ENCODE results near the gene KLF11.
A peak's percentile ranks its signal among the peaks of the same experiment; 100 is the strongest.

The KLF11 gene

DNA sequence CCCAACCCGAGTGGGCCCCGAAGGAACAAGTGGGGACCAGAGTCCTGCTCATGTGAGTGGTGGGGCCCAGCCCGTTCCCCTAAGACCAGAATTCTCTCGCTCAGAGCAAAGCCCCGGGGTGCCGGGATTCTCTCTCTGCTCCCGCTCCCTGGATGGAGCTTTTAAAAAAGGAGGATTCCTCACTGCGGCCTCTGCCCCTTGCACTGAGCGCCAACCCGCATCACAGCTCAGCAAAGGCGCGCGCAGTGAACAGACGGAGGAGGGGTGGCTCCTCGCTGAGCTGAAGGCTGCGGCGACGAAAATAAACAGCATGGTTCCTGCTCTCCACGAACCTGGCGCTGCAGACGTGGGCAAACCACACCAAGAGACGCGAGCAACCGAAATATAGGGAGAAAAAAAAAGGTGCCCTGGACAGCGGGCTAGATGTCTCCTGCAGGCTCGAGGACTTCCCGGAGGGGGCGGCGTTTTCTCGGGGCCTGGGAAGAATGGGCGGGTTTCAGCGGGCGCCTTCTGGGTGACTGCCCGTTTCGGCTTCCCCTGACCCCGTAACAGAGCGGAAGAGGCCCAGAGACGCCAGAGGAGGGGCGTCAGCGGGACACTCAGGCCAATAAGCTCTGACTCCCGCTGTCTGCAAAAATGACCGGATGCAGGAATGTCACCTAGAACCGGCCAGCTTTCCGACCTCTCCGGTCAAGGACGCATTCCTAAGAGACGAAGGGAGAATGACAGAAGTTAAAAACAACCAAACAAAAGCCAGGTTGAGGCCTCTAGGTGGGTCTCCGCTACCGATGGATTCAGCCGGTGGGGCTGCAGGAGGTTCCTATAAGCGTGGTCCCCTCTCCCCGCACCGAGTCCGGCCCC, 819 bp upstream of the KLF11 start:
- DNase-seq (ENCODE audit: low spot score): peak; percentile 55

DNA sequence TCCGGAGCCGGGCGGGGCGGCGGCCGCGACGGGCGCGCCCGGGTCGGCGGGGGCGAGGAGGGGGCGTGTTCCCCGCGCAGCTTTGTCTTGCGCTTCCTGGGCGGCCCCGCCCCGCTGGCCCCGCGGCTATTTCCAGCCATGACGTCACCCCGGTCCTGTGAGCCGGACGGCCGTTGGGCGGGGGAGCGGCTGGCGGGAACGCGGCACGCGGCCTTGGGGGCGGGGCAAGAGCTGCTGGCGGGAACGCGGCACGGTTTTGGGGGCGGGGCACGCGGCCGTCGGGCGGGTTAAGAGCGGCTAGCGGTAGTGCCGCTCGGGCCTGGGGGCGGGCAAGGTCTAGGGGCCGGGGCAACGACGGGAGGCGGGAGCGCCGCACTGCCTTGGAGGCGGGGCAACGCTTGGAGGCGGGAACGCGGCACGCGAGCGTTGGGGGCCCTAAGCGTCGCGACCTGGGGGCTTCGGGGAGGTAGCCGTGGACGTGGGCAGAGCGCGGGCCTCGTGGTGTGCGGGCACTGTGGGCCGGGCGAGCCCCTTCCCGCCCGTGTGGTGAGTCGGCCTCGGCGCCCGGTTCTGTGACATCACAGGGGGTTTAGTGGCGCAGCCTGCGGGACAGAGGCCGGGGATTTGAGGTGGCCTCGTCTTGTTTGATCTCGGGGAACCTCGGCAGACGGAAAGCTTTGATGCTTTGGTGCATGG, 704 bp downstream of the KLF11 start:
- DNase-seq (ENCODE audit: low spot score): peak; percentile 90

DNA sequence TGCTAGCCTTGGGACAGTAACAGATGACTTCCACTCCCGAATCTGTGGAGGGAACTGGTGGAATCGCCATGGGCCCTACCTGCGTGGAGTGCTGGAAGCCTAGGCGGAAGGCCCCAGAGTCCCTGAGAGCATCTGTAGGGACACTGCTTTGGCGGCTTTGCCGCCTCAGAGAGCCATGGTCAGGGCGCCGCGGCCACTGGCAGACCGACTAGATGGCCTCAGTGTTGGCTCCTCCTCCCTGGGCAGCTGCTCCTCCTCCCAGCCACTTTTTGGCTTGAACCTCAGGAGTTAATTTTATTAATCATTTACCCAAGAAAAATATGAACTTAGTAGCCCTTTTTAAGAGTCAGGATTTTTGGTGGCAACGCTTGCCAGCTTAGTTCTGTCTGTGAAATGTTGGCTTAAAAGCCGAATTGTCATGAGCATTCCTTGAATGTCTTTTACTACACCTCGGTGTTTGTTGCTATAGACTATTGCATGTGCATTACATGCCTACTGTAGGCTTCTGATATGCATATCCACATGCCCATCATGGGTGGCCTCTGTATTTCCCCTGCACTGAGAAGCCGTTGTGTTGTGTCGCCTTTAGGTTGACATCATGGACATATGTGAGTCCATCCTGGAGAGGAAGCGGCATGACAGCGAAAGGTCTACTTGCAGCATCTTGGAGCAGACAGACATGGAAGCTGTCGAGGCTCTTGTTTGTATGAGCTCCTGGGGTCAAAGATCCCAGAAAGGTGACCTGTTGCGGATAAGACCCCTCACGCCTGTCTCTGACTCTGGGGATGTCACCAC, 2.4 kb downstream of the KLF11 start:
- no peak for DNase-seq (ENCODE audit: low spot score)

DNA sequence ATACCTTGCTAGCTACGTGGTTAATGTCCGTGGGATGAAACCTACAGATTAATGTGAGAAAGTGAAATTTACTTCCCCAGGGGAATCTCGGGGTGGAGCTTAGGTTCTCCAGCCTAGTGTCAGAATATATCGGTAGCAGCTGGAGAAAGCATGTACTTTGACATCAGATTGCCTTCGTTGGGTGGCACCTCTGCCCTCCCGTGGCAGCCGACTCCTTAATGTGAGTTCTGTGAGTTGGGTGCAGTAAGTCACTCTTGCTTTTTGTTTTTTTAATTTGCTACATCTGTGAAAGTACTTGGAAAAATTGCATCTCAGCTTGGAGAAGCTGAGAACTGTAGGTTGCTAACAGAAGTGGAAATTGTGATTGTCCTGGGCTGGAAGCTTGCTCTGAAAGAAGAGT, 3.6 kb downstream of the KLF11 start:
- no peak for DNase-seq (ENCODE audit: low spot score)

GRCh38 chr2:10047616-10048500, 4.5 kb downstream of the KLF11 start:
- no peak for DNase-seq (ENCODE audit: low spot score)

- DNase-seq (ENCODE audit: low spot score): peak; percentile 56
These were observed 5.3 kb downstream of the KLF11 start for GRCh38 chr2:10048501-10049171.

DNA sequence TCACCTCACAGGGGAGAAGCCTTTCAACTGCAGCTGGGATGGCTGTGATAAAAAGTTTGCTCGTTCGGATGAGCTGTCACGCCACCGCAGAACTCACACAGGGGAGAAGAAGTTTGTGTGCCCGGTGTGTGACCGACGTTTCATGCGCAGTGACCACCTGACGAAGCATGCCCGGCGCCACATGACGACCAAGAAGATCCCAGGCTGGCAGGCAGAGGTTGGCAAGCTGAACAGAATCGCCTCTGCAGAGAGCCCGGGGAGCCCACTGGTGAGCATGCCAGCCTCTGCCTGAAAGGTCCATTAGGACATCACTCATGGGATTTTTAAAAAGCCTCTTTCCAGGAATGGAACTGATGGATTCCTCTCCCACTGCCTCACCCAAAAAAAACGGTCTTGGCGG, 8.9 kb downstream of the KLF11 start:
- DNase-seq (ENCODE audit: low spot score): no peak

DNA sequence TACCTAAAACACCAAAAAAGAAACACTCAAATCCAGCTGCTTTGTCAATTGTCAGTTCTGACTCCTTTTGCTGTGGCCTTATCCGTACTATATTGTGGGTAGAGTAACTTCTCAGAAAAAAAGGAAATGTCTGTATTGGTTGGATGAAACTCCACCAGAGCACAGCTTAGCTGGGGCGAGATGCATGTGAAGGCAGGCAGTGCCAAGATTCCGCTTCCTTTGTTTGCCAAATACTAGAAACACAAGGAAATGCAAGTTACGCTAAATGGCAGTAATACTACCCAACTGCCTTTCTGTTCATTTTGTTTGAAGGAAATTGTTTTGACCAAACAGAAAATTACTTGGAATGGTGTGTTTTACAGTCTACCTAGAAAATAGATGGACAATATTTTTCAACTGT, 10.0 kb downstream of the KLF11 start:
- no peak for DNase-seq (ENCODE audit: low spot score)

- no peak for DNase-seq (ENCODE audit: low spot score)
These were observed 11.1 kb downstream of the KLF11 start for GRCh38 chr2:10054424-10054823.

DNA sequence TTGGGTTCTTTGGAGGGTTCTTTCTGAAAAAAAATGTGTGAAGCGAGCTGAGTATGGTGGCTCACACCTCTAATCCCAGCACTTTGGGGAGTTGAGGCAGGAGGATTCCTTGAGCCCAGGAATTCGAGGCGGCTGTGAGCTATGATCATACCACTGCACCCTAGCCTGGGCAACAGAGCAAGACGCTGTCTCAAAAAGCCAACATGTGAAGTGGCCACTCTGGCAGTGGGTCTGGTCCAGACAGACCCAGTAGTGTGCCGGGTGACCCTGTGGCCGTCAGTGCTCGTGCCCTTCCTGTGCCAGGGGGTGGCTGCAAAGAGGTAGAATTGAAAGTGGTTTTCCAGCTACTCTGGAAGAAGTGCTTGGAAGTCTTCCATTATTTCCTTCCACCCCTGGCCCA, 11.6 kb downstream of the KLF11 start:
- DNase-seq (ENCODE audit: low spot score): no peak

DNA sequence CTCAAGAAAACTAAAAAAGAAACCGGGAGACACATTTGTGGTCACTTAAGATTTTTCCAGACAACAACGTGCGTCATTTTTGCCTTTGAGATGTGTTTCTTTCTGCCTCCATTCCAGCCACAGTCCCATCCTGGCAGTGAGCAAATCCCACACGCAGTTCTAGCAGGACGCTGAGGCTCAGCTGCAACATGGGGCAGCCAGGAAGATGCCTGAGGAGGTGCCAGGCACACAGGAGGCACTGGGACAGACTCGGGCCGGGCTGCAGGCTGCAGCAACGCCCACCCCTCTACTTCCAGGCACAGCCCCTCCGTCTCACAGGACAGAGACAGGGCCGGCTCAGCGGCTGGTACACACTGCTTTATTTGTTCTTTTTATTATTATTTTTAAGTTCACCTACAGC, 13.1 kb downstream of the KLF11 start:
- no peak for DNase-seq (ENCODE audit: low spot score)

- peak; percentile 70 for DNase-seq (ENCODE audit: low spot score)
These were observed 14.1 kb downstream of the KLF11 start for GRCh38 chr2:10057231-10058107.

GRCh38 chr2:10058251-10059015, 15.1 kb downstream of the KLF11 start:
- no peak for DNase-seq (ENCODE audit: low spot score)

DNA sequence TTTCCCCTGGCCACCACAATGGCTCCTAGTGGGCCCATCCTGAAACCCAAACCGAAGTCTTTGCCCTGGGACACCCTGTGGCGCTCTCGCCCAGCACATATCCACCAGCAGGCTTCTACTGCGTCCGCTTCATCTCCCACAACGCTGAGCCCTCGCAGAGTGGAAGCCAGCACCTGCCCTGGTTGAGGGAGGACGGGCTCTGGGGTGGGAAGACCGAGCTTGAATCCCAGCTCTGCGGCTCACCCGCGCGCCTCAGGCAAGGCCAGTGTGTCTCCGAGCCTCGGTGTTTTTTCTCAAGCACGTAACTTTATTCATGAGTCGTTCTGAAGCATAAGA, 15.6 kb downstream of the KLF11 start:
- DNase-seq (ENCODE audit: low spot score): no peak

DNA sequence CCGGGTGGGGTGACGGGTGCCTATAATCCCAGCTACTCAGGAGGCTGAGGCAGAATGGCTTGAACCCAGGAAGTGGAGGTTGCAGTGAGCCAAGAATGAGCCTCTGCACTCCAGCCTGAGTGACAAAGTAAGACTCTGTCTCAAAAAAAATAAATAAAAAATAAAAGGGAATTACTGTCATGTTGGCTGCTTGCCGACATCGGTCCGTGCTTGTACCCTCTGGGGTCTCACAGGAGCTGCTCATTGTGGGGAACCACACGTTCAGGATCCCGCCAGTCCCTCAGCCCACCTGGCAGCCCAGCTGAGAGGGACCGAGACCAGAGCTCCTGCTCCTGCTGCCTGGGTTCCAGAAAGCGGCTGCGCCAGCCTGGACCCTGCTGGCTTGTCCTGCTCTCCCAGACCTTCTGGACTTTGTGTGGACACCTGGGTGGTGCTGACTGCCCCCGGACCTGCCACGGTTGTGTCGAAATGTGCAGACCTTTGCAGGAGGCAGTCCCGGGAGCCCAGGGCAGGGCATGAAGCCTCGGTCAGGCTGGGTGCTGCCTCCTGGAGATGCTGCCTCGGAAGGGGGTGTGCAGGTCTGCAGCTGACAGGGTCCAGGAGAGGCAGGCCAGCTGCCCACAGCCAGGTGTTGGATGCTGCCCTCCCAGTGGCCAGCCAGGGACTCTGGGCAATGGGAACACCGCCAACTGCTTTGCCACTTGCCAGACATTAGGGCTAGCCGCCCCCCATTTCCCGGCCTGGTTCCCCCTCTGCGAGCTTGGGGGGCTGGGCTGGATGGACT, 16.4 kb downstream of the KLF11 start:
- DNase-seq (ENCODE audit: low spot score): no peak

DNA sequence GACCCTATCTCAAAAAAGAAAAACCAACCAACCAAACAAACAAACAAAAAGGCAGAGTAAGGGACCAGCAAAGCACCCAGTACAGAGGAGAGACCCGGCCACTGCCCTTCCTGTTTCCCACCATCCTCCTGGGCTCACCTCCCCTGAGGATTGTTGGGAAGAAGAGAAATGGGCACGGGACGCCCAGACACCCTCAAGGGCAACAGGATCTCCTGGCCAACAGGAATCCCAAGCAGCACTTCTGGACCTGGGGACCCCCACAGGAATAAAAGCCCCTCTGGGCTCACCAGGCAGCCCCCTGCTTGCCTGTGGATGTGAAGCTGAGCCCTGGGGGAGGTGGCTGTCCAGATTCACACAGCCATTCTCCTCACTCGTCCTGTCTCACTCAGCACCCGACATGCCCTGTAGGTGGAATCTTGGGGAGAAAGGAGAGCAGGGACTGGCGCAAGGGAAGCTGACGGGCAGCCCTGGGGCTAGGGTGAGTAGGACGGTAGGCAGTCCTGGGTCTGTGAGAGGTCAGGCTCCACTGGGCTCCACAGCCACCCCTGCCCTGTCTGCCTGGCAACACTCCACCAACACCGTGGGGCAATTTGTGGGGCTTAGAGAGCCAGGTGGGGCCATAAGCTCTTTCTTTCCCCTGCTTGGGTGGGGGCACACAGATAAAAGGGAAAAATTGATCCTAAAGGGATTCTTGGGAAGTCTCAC, 18.0 kb downstream of the KLF11 start:
- DNase-seq (ENCODE audit: low spot score): no peak

- DNase-seq (ENCODE audit: low spot score): no peak
These were observed 19.6 kb downstream of the KLF11 start for GRCh38 chr2:10062931-10063365.

GRCh38 chr2:10063566-10063965, 20.2 kb downstream of the KLF11 start:
- no peak for DNase-seq (ENCODE audit: low spot score)
